Activated CD8-positive, alpha-beta memory T cell treated with anti-CD3 and anti-CD28 coated beads for 48 hours (primary cell): ENCODE measurements around the gene TSHZ3.

Experiments used
- DNase-seq, 3 experiments: peaks; one replicate each; pipeline ENCODE4 v3.0.0-alpha.2; 2020; ENCODE audit warnings: low read depth in 2 of 3, low spot score in 2 of 3

The TSHZ3 gene

DNA sequence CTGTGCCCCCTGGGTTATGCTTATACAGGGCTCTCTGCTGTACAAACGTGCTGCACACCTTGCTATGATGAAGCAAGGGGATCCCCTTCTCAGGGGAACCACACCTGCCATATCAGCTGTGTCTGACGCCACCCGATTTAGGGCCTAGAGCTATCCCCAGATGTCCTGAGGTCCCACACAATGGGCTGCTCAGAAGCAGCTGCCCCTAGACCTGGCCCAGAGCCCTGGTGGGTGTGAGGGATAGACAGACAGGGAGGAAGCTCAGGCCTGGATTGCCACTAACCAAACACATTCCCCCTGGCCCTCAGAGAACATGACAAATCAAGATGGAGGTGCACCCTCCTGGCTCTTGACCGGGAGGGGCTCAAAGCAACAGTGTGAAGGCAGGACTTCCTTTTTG is 59.3 kb downstream of the TSHZ3 start:
- no peak for DNase-seq

DNA sequence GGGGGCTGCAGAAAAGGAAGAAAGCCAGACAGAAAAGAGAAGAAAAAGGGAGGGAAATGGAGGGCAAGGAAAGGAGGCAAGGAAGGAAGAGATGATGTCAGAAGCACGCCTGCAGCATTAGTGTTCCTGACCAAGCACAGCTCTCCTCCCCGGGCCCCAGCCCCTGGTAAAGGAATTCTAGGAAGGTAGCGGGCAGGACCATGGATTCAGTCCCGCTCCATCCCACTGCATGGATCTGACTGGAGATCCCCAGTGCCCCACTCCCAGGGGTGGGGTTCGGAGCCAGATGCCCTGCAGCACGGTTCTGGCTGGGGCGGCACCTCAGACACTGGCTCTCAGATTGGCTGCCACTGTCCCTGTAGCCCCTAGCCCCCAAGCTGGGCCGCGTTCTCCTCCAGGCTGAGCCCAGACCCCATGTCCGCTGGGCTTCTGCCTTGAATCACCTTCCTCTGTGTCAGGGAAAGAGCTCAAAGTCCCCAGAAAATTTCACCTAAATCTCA is 59.8 kb downstream of the TSHZ3 start:
- no peak for DNase-seq

DNA sequence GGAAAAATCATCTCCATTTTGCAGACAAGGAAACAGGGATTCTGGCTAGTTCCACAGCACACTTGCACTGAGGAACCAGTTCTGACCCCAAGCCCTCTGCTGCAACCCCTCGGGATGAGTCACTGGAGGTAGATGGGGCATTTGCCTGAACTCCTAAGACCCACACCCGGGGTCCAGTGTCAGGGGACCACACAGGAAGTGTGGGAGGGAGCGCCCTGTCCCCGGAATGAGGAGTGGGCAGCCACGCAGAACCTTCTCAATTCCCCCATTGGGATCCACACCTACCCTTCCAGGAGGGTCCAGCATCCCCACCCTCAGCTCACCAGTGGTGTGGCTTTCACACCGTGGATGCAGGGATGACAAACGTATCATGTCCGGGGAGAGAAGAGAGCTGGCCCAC is 62.7 kb downstream of the TSHZ3 start:
- DNase-seq = no peak

DNA sequence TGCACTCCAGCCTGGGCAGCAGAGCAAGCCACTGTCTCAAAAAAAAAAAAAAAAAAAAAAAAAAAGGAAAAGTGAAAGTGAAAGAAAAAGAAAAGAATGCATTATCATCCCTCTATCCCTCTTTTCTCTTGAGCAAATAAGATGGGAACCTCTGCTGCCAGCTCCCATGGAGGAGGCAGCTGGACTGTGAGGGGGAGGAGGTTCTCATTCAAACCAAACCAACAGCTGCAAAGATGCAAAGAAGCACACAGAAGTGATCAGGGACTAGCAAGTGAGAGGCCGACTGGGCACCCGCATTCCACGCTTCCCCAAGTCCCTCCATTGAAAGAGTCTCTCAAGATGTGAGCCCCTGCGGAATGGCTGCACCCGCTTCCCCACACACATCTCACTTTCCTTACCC is 63.5 kb downstream of the TSHZ3 start:
- no peak for DNase-seq

DNA sequence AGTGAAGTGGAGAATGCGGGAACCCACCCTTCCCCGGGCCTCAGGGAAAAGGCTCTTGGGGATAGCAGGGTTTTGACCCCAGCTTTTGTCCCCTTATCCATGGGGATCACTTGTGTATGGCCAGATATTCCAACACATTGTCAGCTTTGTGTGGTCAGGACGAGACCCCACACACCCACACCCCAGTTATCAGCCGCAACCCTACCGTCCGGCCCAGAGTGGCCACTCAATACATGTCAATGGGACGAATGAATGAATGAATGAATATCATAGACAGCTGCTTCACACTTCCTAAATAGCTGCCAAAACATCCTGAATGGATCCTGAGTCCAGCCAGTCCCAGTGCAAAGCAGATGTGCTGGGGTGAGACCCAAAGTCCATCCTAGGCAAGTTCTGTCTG is 64.6 kb downstream of the TSHZ3 start:
- DNase-seq = no peak

DNA sequence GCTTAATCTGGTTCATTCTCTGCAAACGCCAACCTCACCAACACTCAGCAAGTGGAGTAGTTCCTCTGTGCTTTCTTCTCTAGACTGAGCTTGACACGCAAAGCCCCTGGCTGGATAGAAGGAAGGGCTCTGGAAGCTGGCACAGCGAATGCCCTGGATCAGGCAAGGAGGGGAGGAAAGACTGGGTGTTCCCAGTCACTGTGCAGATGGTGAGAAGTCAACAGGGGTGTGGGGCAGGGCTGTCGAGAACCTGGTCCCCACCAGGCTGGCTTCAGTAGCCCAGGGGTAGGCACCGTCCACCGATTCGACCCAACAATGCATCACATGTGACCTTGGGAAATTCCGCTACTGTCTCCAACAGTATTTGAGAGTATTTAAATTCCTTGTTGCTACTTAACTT is 65.5 kb downstream of the TSHZ3 start:
- no peak for DNase-seq

DNA sequence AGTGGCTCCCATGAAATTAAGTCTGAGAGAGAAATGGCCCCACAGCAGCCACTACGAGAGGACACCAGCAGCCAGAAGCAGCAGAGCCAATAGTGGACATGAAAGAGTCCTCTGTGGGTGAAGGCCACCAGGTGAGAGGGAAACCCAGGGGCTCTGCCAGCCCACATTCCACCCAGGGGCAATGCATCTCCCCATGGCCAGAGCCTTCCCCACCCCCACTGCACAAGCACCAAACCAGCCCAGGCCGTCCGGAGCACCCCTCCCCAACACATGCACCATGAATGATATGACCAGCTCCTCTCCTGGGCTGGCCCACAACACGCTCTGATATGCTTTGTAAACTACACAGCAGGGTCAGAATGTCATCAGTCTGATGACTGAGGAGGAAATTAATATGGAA is 66.9 kb downstream of the TSHZ3 start:
- DNase-seq = no peak

DNA sequence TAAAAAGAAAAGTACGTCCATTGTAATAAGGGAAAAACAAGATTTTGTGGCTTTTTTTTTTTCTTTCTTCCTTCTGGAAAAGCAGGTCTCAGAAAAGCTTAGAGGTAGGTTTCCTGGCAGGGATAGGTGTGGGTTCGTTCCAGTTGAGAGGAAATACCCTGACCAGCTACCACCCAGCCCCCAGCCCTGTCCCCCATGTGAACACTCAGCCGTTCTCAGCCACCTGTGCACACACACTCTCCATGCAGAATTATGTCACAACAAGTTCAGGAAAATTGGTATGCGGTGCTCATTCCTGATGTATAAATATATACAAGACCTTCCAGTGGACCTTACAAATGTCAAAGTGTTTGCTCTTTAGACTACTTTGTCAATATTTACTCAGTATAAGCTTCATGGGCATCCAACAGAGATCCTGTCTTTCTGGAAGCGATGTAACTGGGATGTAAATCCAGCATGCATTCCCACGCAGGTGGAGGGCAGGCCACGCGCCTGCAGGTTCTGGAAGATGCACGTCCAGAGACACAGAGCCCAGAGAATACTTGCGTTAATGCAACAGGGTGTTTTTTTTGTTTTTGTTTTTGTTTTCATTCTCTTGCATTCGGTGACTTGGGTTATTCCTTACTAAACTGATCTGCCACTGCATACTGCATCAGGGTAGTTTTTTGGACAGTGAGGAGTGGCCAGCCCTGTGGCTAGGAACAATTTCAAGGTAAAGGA is 68.8 kb downstream of the TSHZ3 start:
- DNase-seq = no peak

DNA sequence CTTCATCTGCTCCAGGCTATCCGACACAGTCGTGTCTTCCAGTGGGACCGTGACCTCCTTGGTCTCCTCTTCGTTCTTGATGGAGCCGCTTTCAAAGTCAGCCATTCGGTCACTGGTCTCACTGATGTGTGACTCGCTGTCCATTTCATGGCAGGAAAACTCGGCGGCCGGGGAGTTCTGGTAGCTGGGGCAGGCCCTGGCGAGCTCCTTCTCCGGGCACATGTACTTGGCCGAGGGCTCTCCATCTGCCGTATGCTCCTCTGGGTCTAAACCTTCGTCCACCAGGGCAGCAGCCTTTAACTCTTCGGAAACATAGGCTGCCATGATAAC is 69.8 kb downstream of the TSHZ3 start:
- DNase-seq = no peak

DNA sequence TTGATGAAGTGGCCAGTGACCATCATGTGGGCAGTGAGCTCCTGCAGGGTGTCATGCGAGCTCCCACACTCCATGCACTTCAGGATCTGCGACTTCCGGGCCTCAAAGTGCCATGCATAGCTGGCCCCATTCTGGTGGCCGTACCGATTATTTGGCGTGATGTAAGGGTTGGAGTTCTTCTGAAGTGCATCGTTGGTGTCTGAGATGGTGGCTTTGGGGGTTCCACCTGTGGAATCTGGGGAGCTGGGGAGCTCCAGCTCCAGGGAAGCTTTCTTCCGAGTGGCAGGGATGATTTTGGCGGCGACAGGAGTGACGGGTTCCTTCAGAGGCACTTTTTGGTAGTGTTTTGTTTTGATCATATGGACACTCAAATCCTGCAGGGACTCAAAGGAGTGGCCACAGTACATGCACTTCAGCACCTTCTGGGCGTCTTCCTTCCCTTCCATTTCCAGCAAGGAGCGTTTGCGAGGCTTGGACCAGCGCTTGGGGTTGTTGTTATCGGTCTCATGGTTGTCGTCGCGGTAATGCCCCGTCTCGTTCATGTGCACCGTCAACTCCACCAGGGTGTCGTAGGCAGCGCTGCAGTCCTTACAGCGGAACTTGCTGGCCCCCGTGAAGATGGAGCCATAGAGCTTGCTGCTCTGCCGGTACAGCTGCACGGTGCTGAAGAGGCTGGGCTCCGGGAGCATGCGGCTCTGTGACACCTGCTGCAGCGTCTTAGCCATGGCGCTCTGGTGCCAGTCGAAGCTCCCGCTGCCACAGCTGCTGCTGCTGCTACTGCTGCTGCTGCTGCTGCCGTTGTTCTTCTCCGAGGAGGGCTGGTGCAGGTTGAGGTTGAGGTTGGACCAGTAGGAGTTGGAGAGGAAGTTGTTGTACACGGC is 70.4 kb downstream of the TSHZ3 start:
- no peak for DNase-seq

DNA sequence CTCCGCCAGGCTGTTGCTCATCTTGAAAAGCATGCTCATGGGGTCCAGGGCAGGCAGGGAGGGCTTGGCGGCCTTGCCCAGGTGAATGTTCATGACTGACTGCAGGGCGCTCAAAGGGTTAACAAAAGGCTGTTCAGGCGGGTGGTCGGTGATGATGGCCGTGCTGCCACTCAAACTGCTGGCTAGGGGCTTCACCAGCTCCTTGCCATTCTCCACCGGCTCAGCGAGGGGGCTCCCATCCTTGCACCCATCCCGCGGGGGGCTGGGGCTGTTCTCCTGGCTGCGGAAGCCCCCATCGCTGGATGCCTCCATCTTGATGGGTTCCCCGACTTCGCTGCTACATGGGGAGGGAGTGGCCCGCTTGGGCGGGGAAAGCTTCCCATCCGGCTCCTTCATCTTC is 71.7 kb downstream of the TSHZ3 start:
- no peak for DNase-seq

DNA sequence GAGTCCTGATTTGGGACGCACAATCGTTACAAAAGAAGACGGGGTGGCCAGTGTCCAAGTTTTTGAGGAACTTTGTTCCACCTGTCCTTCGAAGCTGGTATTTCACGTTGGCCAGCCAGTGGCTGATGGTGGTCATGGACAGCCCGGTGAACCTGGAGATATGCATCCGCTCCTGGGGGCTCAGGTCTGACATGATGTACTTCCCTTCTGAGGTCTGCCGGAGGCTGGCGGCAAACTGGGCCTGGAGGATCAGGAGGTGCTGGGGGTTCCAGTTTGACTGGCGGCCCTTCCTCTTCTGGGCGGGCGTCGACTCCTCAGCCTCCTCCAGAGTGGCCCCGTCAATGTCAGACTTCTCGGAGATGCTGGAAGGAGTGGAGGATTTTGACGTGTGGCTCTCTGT is 72.4 kb downstream of the TSHZ3 start:
- DNase-seq = no peak

DNA sequence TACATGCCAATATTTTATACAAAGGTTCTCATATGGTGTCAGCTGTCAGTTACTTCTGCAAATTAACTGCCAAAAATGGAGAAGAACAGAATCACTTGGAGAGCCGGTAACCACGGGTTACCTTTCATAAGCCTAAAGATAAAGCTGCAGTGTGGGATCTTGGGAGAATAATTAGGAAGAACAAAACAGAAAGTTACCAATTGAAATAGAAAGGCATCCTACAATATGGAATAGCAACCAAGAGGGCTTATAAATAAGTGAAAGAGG is 74.2 kb downstream of the TSHZ3 start:
- no peak for DNase-seq

DNA sequence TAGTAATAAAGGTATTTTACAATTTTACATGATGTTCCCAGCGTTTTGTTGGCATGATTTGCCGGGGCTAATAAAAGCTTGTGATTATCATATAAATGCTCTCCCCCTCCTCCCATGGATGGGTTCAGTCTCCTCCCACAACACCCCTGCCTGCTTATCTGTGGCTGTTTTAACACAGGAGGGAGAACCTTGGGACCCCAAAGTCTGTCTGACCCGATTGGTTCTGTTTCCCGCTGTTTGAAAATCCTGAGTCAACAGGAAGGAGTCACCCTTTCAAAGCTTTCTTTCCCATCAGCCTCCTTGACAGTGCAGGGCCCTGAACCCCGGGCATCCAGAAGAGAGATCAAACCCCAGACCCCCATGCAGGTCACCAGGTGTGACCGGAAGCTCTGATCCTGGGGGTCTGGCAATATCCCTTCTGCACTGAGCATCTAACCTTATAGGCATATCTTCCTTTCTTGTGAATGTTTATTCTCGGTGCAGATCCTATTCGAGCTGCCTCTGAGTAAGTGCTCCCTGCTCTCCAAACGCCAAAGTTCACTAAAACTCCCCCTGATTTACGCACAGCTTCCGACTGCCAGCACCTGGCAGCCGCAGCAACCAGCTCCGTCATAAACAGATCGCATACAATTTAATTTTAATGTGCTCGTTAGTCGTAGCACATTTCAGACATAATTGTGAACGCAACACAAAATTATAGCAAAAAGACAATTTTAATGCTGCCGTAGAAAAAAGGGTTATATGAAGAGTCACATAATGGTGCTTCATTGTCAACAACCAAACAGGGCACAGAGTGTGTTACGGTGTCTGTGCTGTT is 74.8 kb downstream of the TSHZ3 start:
- no peak for DNase-seq

DNA sequence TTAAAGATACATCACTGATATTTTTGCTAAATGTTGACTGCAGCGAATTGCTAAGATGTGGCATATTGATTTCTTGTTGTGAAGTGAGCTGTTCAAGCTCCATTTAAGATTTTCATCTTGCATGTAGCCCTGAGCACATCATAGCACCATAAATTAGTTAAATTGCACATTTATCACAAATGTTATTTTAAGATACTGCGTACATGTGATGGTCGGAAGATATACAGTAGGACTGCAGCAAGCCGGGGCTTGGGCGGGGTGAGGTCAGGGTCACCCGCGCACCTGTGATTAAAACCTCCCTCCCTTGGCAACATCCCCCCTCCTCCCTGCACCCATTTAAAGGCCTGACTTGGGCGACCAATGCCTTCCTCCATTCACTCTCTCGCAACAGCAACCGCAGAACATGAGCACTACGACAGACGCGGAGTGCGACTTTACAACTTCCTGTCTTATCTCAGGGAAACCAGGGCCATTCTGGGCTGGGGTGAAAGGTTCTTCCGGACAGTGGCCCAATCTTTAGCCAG is 76.6 kb downstream of the TSHZ3 start:
- DNase-seq = no peak

DNA sequence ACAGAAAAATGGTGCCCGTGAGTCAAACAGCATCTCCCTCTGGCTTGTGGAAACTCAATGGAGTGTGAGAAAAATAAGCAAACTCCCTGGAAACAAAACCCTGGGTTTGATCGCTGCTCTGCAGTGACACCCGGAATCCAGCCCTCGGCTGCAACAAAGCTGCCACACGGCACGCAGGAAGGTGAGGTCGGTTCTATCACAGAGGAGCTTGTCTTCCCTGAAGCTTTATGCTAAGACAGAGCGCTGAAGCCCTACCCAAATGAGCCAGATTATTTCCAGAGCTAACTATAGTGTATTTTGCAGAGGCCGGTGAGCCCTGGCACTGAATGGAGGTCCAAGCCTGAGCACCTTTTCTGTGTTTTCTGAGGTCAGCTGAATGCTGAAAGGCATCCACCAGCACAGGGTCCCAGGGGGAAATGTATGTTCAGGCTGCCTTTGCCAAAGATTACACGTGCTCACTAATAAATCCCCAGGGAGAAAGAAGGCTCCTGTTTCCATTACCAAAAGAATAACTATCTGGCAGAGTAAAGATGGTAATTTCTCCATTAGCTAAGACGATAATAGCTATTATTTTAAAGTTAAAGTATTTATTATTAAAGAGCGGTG is 77.8 kb downstream of the TSHZ3 start:
- DNase-seq = no peak

DNA sequence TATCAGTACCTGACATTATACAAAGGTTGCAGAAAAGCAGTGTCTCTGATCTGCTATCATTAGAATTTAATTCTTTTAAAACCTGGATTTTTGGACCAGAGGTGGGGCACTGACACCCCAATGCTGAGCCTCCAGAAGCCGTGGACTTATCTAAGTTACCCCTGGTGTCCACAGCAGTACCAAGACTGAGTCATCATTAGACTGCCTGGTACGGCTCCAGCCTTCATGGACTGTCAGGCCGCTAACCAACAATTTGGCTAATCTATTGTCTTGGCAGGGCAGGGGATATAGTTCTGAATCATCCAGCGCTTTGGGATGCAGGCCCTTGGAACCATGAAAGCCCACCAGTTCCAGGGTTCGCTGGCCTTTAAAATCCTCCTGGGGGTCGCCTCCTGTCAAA is 78.3 kb downstream of the TSHZ3 start:
- no peak for DNase-seq

DNA sequence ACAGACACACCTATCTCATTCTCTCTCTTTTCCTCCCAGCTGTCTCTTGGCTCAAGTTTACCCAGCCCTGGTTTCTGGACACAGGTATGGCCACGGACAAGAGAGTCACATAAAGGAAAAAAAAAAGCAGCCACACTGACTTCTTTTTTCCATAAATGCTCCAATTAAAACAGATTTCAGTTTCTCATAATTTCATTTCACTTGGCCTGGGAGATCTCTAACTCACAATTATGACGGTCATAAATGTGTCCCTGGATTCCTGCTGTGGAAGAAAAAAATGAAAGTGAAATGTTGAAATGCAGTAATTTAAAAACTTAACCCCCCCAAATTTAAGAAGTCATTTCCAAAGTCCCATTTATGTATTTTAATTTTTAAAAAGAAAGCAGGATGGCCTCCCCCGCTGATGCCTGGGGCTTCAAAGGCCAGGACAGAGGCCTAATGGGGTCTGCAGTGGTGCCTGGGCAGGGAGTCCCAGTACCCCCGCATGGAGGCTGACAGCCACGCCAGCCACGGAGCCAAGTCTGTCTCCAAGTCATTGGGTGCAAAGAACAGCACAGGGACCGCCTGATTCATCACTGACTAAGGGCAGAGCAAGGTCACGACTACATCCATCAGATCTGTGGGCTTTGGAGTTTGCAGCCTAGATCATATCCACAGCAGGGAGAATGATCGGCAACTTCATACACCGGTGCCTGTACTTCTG is 79.7 kb downstream of the TSHZ3 start:
- no peak for DNase-seq

DNA sequence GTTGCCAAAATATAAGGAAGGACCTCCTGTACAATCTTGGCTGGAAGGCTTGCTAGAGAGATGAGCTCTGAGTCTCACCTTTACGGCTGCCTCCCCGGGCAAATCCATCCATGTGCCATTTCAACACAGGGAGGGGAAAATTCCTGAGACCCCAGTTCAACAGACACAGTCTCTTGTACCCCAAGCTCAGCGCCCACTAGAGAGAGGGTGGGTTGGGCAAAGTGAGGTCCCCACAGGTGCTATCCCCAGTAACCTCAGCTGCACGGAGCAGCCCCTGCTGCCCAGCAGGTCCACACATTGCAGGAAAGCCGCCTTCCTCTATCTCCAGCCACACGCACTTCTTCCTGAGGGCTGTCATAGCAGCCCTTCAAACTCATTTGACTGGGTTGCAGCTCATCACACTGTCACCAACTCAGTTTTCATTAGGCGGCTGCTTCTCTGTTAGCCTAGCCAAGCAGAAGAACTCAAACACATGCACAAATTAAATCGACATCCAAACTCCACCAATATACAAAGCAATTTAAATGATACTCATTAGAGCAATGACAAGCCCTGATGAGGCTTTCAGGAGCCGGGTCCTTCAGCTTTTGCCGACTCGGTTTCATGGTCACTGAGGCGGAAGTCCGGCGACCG is 80.4 kb downstream of the TSHZ3 start:
- no peak for DNase-seq

DNA sequence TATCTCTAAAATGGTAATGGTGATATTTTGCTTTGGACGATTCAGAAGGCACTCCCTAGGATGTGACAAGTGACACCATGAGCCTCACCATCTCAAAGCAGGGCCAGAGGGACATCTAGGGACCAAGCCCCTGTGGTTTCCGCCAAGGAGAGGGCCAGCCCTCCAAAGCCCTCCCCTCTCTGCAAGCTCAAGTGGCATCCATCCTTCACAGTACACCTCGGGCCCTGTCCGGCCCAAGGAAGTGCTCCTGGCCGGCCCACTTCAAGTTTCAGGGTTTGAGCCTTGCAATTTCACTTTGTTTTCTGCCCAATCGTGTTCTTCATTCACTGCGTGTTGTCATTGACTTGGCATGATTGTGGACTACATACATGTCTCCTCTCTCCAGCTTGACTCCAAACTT is 82.5 kb downstream of the TSHZ3 start:
- no peak for DNase-seq
